ENCODE data around the gene KIF3A. TPM values are rescaled to one million over a fixed set of nuclear protein-coding genes. Genes with fewer than 3 reads are reported as not detected.

KIF3A gene
- total RNA-seq, 2 donors from 2014 or later, result 5.9 to 14.0 TPM

DNA sequence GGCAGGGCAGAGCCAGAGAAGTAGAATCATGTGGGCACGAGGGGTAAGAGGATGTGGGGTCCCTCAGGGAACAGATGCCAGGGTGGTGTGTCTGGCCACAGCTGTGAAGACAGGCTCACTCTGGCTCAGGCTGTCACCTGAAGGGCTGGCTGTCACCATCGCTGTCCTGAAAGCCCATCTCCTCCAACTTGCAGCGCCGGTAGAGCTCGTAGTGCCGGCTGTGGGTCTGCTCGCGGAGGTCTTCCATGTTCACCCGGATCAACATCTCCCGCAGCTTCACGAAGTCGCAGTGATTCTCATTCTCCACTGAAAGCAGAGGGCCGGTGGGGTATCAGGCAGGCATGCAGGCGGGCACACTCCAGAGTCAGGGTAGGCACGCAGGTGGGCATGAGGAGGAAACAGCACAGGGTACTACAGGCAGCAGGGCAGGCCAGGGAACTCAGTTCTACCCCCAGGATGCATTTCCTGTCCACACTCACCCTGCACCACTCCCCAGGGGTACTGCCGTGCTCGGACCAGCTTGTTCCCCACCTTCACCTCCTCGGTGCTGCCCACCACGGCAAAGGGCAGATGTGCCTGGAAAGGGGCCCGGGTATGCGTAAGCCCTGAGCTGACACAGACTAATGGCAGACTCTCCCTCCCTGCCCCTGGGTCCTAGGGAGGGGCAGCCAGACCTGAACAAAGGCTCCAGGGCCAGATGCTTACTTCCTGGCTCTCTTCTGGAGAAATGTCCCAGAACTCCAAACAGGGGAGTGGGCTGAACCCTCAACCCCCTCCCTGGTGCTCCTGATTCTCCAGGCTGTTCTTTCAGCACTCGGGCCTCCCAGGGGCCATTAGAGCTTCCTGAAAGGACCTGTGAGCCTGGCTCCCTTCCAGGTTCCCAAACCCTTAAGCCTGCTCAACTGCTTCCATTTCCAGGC is 24.2 kb upstream of the KIF3A start:
- no peaks in the 10 kb centered on the region for H3K27me3 ChIP-seq (replicated peaks; ENCODE audit: insufficient read depth)
- DNase-seq (ENCODE audit: low spot score), result no peak
- TF ChIP-seq, protein P1, sequence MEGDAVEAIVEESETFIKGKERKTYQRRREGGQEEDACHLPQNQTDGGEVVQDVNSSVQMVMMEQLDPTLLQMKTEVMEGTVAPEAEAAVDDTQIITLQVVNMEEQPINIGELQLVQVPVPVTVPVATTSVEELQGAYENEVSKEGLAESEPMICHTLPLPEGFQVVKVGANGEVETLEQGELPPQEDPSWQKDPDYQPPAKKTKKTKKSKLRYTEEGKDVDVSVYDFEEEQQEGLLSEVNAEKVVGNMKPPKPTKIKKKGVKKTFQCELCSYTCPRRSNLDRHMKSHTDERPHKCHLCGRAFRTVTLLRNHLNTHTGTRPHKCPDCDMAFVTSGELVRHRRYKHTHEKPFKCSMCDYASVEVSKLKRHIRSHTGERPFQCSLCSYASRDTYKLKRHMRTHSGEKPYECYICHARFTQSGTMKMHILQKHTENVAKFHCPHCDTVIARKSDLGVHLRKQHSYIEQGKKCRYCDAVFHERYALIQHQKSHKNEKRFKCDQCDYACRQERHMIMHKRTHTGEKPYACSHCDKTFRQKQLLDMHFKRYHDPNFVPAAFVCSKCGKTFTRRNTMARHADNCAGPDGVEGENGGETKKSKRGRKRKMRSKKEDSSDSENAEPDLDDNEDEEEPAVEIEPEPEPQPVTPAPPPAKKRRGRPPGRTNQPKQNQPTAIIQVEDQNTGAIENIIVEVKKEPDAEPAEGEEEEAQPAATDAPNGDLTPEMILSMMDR (IDR thresholded peaks at IDR 0.05), result no peak
- TF ChIP-seq POLR2A (IDR thresholded peaks at IDR 0.05) (no peak), POLR2AphosphoS5 (IDR thresholded peaks at IDR 0.05) (no peak)
- H3K27ac ChIP-seq, result no peak overlapping the region
- no peaks in the 10 kb centered on the region for H3K9me3 ChIP-seq
- no peaks in the 10 kb centered on the region for H3K36me3 ChIP-seq
- WGBS, result 92% methylated on average over 22 of the region's 22 CpGs
- H3K4me1 ChIP-seq (replicated peaks), result no peaks in the 10 kb centered on the region
- no peak overlapping the region for H3K4me3 ChIP-seq
- intact Hi-C loops (cut with DNase I), result no loop called here

- TF ChIP-seq POLR2AphosphoS5 (IDR thresholded peaks at IDR 0.05) (no peak), POLR2A (IDR thresholded peaks at IDR 0.05) (no peak)
- TF ChIP-seq, protein P1 (IDR thresholded peaks at IDR 0.05), result no peak
- Histone ChIP-seq H3K4me3 (no peak overlapping the region), H3K9me3 (no peaks in the 10 kb centered on the region), H3K27me3 (replicated peaks; ENCODE audit: insufficient read depth) (no peaks in the 10 kb centered on the region), H3K27ac (no peak overlapping the region), H3K4me1 (replicated peaks) (no peaks in the 10 kb centered on the region), H3K36me3 (no peaks in the 10 kb centered on the region)
- intact Hi-C loops (cut with DNase I), result no loop called here
- WGBS, result 95% methylated on average over 21 of the region's 21 CpGs
- no peak for DNase-seq (ENCODE audit: low spot score)
Observed at GRCh38 chr5:132760601-132761317, 23.4 kb upstream of the KIF3A start.

DNA sequence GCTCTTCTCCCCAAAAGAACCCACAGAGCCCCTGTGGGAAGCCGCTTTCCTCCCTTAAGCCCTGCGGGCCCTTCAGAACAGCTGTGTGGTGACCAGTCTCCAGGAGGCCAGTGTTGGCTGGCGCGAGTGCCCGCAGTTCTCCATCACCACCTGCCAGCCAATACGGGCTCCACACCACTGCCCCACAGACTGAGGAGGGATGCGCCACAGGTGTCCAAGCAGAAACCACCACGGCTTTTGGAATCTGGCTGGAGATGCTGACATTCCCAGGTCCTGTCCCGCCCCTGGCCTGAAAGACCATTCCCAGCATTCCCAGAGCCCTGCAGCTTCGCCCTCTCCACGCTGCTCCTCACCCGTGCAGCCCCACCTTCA is 22.7 kb upstream of the KIF3A start:
- Histone ChIP-seq H3K4me3 (no peak overlapping the region), H3K36me3 (no peaks in the 10 kb centered on the region), H3K4me1 (replicated peaks) (no peaks in the 10 kb centered on the region), H3K27ac (no peak overlapping the region), H3K9me3 (no peaks in the 10 kb centered on the region), H3K27me3 (replicated peaks; ENCODE audit: insufficient read depth) (no peaks in the 10 kb centered on the region)
- no peak for DNase-seq (ENCODE audit: low spot score)
- 91% methylated on average over 12 of the region's 12 CpGs for WGBS
- TF ChIP-seq POLR2AphosphoS5 (IDR thresholded peaks at IDR 0.05) (no peak), POLR2A (IDR thresholded peaks at IDR 0.05) (no peak)
- TF ChIP-seq, protein P1 (IDR thresholded peaks at IDR 0.05), result no peak
- intact Hi-C loops (cut with DNase I), result no loop called here

- no peaks in the 10 kb centered on the region for H3K36me3 ChIP-seq
Observed at GRCh38 chr5:132759114-132760048, 22.0 kb upstream of the KIF3A start.

More at GRCh38 chr5:132759114-132760048, 22.0 kb upstream of the KIF3A start:
- no peak overlapping the region for H3K27ac ChIP-seq
- H3K4me3 ChIP-seq, result no peak overlapping the region
- 71% methylated on average over 13 of the region's 13 CpGs for WGBS
- no peaks in the 10 kb centered on the region for H3K9me3 ChIP-seq
- intact Hi-C loops (cut with DNase I), result no loop called here
- H3K27me3 ChIP-seq (replicated peaks; ENCODE audit: insufficient read depth), result no peaks in the 10 kb centered on the region
- no peaks in the 10 kb centered on the region for H3K4me1 ChIP-seq (replicated peaks)
- TF ChIP-seq POLR2A (IDR thresholded peaks at IDR 0.05) (no peak), POLR2AphosphoS5 (IDR thresholded peaks at IDR 0.05) (no peak)
- TF ChIP-seq, protein P1 (IDR thresholded peaks at IDR 0.05), result no peak
- DNase-seq (ENCODE audit: low spot score), result peak; percentile 38

Measured in prostate gland (tissue), 2 donors.